GM12878 (cell line): ENCODE results near the gene ZNF525. TPM values are rescaled to one million over a fixed set of nuclear protein-coding genes. Genes with fewer than 3 reads are reported as not detected.

Experiments
- ATAC-seq: fragments of 200-7000 bp; cut with Tn5 transposase; 3 replicates; pipeline ENCODE4 v1.9.1; 2020; ENCODE audit warnings: mild to moderate bottlenecking, moderate library complexity
- BruUV-seq: library from RNA; stranded (reverse); fragments of 400-500 nt; replicated peaks from 2 replicates; lab custom pipeline; 2021; lab: Mats Ljungman, UMichigan
- CTCF ChIA-PET: fragments of 300-600 bp; sonication (Branson Sonifier 250); formaldehyde crosslinking; extraction: SDS; loops from one replicate; lab custom pipeline; 2021; ENCODE audit warnings: inconsistent platforms; lab: Yijun Ruan, JAX
- POLR2A ChIA-PET: fragments of 350-600 bp; formaldehyde crosslinking; extraction: SDS; loops from one replicate; lab custom pipeline; 2021; ENCODE audit warnings: inconsistent platforms; lab: Charles Lee
- RAD21 ChIA-PET: fragments of 300-600 bp; sonication (Branson Sonifier 250); formaldehyde crosslinking; loops from one replicate; lab custom pipeline; 2023; ENCODE audit warnings: antibody characterized with exemption; ENCODE audit not compliant: unreplicated experiment; lab: Charles Lee
- SMC1A ChIA-PET: fragments of 300-600 bp; sonication (Branson Sonifier 250); formaldehyde crosslinking; loops from one replicate; lab custom pipeline; 2023; ENCODE audit not compliant: unreplicated experiment, uncharacterized antibody; lab: Charles Lee
- DNase-seq: peaks from one replicate; pipeline ENCODE4 v3.0.0-alpha.2; 2011; ENCODE audit warnings: low read depth, low spot score
- FAIRE-seq: peaks from 3 replicates; lab custom pipeline; 2011; peaks lifted over from hg19 to GRCh38; lab: Jason Lieb, UNC
- H2AFZ ChIP-seq: 2 replicates; pipeline ENCODE4 v1.6.0; 2011; ENCODE audit warnings: low read depth, low read length, control low read depth; ENCODE audit not compliant: control insufficient read depth
- H3K27ac ChIP-seq: 2 replicates; pipeline ENCODE4 v1.5.1; 2011; ENCODE audit warnings: control low read depth; ENCODE audit not compliant: control insufficient read depth, insufficient read depth
- H3K27me3 ChIP-seq, 2 experiments: replicated peaks in 1 of 2; 2 replicates each; pipeline versions ENCODE4 v1.6.0 to v1.6.1; 2011; ENCODE audit warnings: low read length in 1 of 2; ENCODE audit not compliant: control insufficient read depth in 2 of 2, insufficient read depth in 2 of 2
- H3K36me3 ChIP-seq, 2 experiments: 2 replicates each; pipeline ENCODE4 v1.5.1; 2011; ENCODE audit warnings: low read length in 1 of 2; ENCODE audit not compliant: control insufficient read depth in 2 of 2, insufficient read depth in 2 of 2
- H3K4me1 ChIP-seq: 2 replicates; pipeline ENCODE4 v1.6.1; 2011; ENCODE audit warnings: mild to moderate bottlenecking, low read length, moderate library complexity, mixed read lengths; ENCODE audit not compliant: control insufficient read depth, insufficient read depth
- H3K4me2 ChIP-seq: 2 replicates; pipeline ENCODE4 v1.6.0; 2011; ENCODE audit warnings: control low read depth; ENCODE audit not compliant: control insufficient read depth, insufficient read depth
- H3K4me3 ChIP-seq: fragments of 200-600 bp; sonication (generic); 2 replicates; pipeline ENCODE4 v1.5.1; 2016
- H3K79me2 ChIP-seq: 2 replicates; pipeline ENCODE4 v1.6.0; 2011; ENCODE audit warnings: low read length; ENCODE audit not compliant: control insufficient read depth, insufficient read depth
- H3K9ac ChIP-seq: 2 replicates; pipeline ENCODE4 v1.8.0; 2011; ENCODE audit warnings: low read length, control low read depth, mixed read lengths; ENCODE audit not compliant: control insufficient read depth, insufficient read depth
- H3K9me3 ChIP-seq: replicated peaks from 3 replicates; pipeline ENCODE4 v1.5.1; 2011; ENCODE audit warnings: mild to moderate bottlenecking, low read length; ENCODE audit not compliant: control insufficient read depth, insufficient read depth
- H4K20me1 ChIP-seq: 2 replicates; pipeline ENCODE4 v1.6.0; 2011; ENCODE audit not compliant: control insufficient read depth, insufficient read depth
- CHD4 ChIP-seq: fragments of 200-600 bp; sonication (generic); IDR thresholded peaks from 2 replicates; pipeline ENCODE4 v1.6.1; 2016; ENCODE audit warnings: mild to moderate bottlenecking
- ETV6 ChIP-seq, 2 experiments: fragments of 450-650 bp in 1 of 2; IDR thresholded peaks in 1 of 2; conservative IDR thresholded peaks in 1 of 2; 2 replicates each; pipeline ENCODE4 v1.6.1; 2014; ENCODE audit warnings: antibody characterized with exemption in 1 of 2, borderline replicate concordance in 1 of 2, low read depth in 1 of 2, mild to moderate bottlenecking in 1 of 2, moderate library complexity in 1 of 2
- NBN ChIP-seq: fragments of 450-650 bp; IDR thresholded peaks from 2 replicates; pipeline ENCODE4 v1.6.1; 2016
- NR2F1 ChIP-seq: fragments of 450-650 bp; conservative IDR thresholded peaks from 2 replicates; pipeline ENCODE4 v1.6.1; 2017; ENCODE audit warnings: mild to moderate bottlenecking
- STAT1 ChIP-seq: fragments of 450-650 bp; conservative IDR thresholded peaks from 2 replicates; pipeline ENCODE4 v1.6.1; 2014; ENCODE audit warnings: antibody characterized with exemption, mild to moderate bottlenecking
- STAT3 ChIP-seq: IDR thresholded peaks from 2 replicates; pipeline ENCODE4 v1.6.1; 2011; ENCODE audit warnings: low read depth, low read length, improper control_type of control experiment
- ZNF217 ChIP-seq: fragments of 450-650 bp; IDR thresholded peaks from 2 replicates; pipeline ENCODE4 v1.6.1; 2017; ENCODE audit warnings: antibody characterized with exemption, mild to moderate bottlenecking
- ZNF622 ChIP-seq: fragments of 450-650 bp; IDR thresholded peaks from 2 replicates; pipeline ENCODE4 v1.6.1; 2017; ENCODE audit warnings: mild to moderate bottlenecking, inconsistent platforms
- WGBS: methylation state at CpG from one replicate; pipeline ENCODE4 v1.1.6; 2016; ENCODE audit warnings: low lambda C conversion rate; ENCODE audit not compliant: insufficient replicate concordance, insufficient coverage; ENCODE audit errors: missing lambda C conversion rate; 5-methylcytosine and 5-hydroxymethylcytosine counted together
- in situ Hi-C: fragments of 300-500 bp; cut with MboI; formaldehyde crosslinking; loops from 9 replicates; pipeline ENCODE4 v1.14.3; 2018; ENCODE audit warnings: mixed read lengths
- intact Hi-C: fragments of 100-400 bp; cut with micrococcal nuclease; formaldehyde crosslinking; loops from one replicate; pipeline ENCODE4 v1.14.2; 2022; ENCODE audit not compliant: unreplicated experiment
- polyA plus RNA-seq, 11 experiments: library from polyadenylated mRNA; depleted of rRNA in 4 of 11; unstranded in 6 of 11; stranded (reverse) in 5 of 11; fragments of >200 nt; fragmentation: Nextera tagmentation in 4 of 11; fragmentation: Illumina TruSeq in 1 of 11; extraction: Ambion mirVana in 4 of 11; extraction: Trizol in 1 of 11; gene quantifications; 1 replicate in 1 of 11; 2 replicates in 10 of 11; pipeline versions ENCODE4 v1.2.1 to v1.2.3, GENCODE V29; 2011 to 2016; ENCODE audit warnings: inconsistent platforms in 2 of 11, missing spikeins in 2 of 11, low read depth in 1 of 11
- total RNA-seq, 4 experiments: library from RNA; depleted of rRNA in 3 of 4; stranded (reverse); fragments of >200 nt in 3 of 4; fragmentation: Illumina TruSeq in 1 of 4; extraction: Trizol in 1 of 4; gene quantifications; 2 replicates each; pipeline versions ENCODE4 v1.2.1 to v1.2.3, GENCODE V29; 2013 to 2021
- TF ChIP-seq, protein P1 (sequence below): fragments of 150-350 bp; IDR thresholded peaks from 2 replicates; pipeline ENCODE4 v1.6.1; 2016; ENCODE audit warnings: low read depth, low read length
- TF ChIP-seq, protein P2 (sequence below), 3 experiments: IDR thresholded peaks in 2 of 3; conservative IDR thresholded peaks in 1 of 3; 2 replicates each; pipeline ENCODE4 v1.5.1; 2011; ENCODE audit warnings: low read depth in 3 of 3, low read length in 3 of 3, mild to moderate bottlenecking in 3 of 3, control low read depth in 2 of 3, moderate library complexity in 2 of 3, inconsistent platforms in 1 of 3, mixed read lengths in 1 of 3; ENCODE audit not compliant: control insufficient read depth in 2 of 3, insufficient read depth in 1 of 3; ENCODE audit errors: extremely low read depth in 1 of 3
- TF ChIP-seq, protein P3 (sequence below): fragments of 450-650 bp; IDR thresholded peaks from 2 replicates; pipeline ENCODE4 v1.6.1; 2017; ENCODE audit warnings: mild to moderate bottlenecking, moderate library complexity
- TF ChIP-seq, protein P4 (sequence below): IDR thresholded peaks from 2 replicates; pipeline ENCODE4 v1.6.1; 2012; ENCODE audit warnings: mild to moderate bottlenecking, low read depth, low read length

ZNF525 gene
- total and polyA plus RNA-seq, 10 of the 15 experiments (the other 5 are each of a cell fraction or from before 2014, with no cell fraction given): 3.0 to 25.8 (median 9.4) TPM

DNA sequence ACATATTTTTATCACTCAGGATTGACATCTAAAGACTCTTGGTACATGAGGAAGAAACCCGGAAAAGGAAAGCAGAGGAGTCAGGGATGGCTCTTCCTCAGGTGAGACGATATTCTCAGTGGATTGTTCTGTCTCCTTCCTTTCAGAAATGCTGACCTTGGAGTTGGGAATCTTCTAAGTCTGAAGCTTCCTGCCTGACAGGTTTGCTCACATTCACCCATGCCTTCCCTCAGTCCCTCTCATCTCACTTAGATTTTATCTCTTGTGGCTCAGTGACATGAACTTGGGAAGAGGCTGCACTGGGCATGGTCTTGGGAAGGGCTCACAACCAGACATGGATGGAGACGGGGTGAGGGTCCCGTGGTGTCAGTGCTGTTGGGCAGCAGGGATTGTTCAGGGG is 6.7 kb downstream of the ZNF525 start:
- H3K9me3 ChIP-seq: peaks cover 8% of the 10 kb centered on the region; the same call in 2 of the 3 replicates
- CTCF ChIA-PET: no interaction called here
- ATAC-seq: no peak
- TF ChIP-seq STAT1 (no peak), NR2F1 (no peak), CHD4 (no peak), NBN (no peak), ZNF622 (no peak), STAT3 (no peak), ZNF217 (no peak), ETV6 (conservative IDR thresholded peaks at IDR 0.05 in 1 of 2, IDR thresholded peaks at IDR 0.05 in 1 of 2; ENCODE audit: borderline replicate concordance in 1 of 2, low read depth in 1 of 2) (no peak)
- TF ChIP-seq, protein P1, sequence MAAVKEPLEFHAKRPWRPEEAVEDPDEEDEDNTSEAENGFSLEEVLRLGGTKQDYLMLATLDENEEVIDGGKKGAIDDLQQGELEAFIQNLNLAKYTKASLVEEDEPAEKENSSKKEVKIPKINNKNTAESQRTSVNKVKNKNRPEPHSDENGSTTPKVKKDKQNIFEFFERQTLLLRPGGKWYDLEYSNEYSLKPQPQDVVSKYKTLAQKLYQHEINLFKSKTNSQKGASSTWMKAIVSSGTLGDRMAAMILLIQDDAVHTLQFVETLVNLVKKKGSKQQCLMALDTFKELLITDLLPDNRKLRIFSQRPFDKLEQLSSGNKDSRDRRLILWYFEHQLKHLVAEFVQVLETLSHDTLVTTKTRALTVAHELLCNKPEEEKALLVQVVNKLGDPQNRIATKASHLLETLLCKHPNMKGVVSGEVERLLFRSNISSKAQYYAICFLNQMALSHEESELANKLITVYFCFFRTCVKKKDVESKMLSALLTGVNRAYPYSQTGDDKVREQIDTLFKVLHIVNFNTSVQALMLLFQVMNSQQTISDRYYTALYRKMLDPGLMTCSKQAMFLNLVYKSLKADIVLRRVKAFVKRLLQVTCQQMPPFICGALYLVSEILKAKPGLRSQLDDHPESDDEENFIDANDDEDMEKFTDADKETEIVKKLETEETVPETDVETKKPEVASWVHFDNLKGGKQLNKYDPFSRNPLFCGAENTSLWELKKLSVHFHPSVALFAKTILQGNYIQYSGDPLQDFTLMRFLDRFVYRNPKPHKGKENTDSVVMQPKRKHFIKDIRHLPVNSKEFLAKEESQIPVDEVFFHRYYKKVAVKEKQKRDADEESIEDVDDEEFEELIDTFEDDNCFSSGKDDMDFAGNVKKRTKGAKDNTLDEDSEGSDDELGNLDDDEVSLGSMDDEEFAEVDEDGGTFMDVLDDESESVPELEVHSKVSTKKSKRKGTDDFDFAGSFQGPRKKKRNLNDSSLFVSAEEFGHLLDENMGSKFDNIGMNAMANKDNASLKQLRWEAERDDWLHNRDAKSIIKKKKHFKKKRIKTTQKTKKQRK: no peak
- TF ChIP-seq, protein P2, sequence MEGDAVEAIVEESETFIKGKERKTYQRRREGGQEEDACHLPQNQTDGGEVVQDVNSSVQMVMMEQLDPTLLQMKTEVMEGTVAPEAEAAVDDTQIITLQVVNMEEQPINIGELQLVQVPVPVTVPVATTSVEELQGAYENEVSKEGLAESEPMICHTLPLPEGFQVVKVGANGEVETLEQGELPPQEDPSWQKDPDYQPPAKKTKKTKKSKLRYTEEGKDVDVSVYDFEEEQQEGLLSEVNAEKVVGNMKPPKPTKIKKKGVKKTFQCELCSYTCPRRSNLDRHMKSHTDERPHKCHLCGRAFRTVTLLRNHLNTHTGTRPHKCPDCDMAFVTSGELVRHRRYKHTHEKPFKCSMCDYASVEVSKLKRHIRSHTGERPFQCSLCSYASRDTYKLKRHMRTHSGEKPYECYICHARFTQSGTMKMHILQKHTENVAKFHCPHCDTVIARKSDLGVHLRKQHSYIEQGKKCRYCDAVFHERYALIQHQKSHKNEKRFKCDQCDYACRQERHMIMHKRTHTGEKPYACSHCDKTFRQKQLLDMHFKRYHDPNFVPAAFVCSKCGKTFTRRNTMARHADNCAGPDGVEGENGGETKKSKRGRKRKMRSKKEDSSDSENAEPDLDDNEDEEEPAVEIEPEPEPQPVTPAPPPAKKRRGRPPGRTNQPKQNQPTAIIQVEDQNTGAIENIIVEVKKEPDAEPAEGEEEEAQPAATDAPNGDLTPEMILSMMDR (IDR thresholded peaks at IDR 0.05 in 2 of 3, conservative IDR thresholded peaks at IDR 0.05 in 1 of 3; ENCODE audit: control insufficient read depth in 2 of 3, extremely low read depth in 1 of 3, insufficient read depth in 1 of 3, low read depth in 3 of 3, low read length in 3 of 3): no peak
- TF ChIP-seq, protein P3, sequence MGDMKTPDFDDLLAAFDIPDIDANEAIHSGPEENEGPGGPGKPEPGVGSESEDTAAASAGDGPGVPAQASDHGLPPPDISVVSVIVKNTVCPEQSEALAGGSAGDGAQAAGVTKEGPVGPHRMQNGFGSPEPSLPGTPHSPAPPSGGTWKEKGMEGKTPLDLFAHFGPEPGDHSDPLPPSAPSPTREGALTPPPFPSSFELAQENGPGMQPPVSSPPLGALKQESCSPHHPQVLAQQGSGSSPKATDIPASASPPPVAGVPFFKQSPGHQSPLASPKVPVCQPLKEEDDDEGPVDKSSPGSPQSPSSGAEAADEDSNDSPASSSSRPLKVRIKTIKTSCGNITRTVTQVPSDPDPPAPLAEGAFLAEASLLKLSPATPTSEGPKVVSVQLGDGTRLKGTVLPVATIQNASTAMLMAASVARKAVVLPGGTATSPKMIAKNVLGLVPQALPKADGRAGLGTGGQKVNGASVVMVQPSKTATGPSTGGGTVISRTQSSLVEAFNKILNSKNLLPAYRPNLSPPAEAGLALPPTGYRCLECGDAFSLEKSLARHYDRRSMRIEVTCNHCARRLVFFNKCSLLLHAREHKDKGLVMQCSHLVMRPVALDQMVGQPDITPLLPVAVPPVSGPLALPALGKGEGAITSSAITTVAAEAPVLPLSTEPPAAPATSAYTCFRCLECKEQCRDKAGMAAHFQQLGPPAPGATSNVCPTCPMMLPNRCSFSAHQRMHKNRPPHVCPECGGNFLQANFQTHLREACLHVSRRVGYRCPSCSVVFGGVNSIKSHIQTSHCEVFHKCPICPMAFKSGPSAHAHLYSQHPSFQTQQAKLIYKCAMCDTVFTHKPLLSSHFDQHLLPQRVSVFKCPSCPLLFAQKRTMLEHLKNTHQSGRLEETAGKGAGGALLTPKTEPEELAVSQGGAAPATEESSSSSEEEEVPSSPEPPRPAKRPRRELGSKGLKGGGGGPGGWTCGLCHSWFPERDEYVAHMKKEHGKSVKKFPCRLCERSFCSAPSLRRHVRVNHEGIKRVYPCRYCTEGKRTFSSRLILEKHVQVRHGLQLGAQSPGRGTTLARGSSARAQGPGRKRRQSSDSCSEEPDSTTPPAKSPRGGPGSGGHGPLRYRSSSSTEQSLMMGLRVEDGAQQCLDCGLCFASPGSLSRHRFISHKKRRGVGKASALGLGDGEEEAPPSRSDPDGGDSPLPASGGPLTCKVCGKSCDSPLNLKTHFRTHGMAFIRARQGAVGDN: no peak
- TF ChIP-seq, protein P4, sequence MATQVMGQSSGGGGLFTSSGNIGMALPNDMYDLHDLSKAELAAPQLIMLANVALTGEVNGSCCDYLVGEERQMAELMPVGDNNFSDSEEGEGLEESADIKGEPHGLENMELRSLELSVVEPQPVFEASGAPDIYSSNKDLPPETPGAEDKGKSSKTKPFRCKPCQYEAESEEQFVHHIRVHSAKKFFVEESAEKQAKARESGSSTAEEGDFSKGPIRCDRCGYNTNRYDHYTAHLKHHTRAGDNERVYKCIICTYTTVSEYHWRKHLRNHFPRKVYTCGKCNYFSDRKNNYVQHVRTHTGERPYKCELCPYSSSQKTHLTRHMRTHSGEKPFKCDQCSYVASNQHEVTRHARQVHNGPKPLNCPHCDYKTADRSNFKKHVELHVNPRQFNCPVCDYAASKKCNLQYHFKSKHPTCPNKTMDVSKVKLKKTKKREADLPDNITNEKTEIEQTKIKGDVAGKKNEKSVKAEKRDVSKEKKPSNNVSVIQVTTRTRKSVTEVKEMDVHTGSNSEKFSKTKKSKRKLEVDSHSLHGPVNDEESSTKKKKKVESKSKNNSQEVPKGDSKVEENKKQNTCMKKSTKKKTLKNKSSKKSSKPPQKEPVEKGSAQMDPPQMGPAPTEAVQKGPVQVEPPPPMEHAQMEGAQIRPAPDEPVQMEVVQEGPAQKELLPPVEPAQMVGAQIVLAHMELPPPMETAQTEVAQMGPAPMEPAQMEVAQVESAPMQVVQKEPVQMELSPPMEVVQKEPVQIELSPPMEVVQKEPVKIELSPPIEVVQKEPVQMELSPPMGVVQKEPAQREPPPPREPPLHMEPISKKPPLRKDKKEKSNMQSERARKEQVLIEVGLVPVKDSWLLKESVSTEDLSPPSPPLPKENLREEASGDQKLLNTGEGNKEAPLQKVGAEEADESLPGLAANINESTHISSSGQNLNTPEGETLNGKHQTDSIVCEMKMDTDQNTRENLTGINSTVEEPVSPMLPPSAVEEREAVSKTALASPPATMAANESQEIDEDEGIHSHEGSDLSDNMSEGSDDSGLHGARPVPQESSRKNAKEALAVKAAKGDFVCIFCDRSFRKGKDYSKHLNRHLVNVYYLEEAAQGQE: no peak

More for the DNA sequence above, 6.7 kb downstream of the ZNF525 start:
- SMC1A ChIA-PET: no interaction called here
- Histone ChIP-seq H3K27ac (no peak overlapping the region), H2AFZ (no peak overlapping the region), H4K20me1 (no peaks in the 10 kb centered on the region), H3K4me3 (no peak overlapping the region), H3K4me2 (no peak overlapping the region), H3K9ac (no peak overlapping the region), H3K36me3 (peaks cover 2 to 3% of the 10 kb centered on the region in 2 experiments; a peak in 3 of 4 replicates), H3K79me2 (no peaks in the 10 kb centered on the region; the same call in 1 of the 2 replicates), H3K4me1 (no peaks in the 10 kb centered on the region), H3K27me3 (no peaks in the 10 kb centered on the region)
- WGBS: 95% methylated on average over 4 of the region's 4 CpGs
- RAD21 ChIA-PET: no interaction called here
- in situ Hi-C loops (no loop called here), intact Hi-C loops (no loop called here)
- no TSS peak for BruUV-seq
- no peak for FAIRE-seq
- no peak for DNase-seq
- POLR2A ChIA-PET: no interaction called here
